ENCODE results near the gene CES4A.
A peak's percentile ranks its signal among the peaks of the same experiment; 100 is the strongest.

Gene CES4A

DNA sequence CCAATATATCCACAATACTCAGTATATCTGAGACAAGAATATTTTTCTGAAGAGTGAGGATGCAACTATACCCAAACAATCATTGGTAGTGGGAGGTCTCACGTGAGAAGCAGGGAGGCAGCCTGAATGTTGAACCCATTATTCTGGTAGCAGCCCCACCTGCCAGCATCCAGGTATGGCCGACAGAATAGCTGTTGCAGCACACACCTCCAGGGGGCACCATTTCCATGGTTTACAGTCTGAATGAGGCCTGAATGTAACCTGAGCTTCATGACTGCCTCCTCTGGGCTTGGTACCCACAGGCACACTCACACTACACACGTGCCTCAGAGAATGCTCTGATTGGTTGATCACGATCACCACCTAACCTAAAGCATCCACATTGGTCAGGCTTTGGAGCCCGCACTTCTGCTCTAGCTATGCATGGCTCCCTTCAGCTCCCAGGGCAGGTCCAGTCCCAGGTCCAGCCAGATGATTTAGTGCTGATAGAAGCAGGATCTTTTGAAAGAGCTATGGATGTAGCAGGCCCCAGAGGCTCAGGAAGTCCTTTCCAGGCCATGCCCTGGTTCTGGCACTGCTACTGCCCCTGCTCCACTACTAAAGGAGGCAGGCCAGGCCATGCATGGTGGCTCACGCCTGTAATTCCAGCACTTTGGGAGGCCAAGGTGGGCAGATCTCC is 29.6 kb downstream of the CES4A start:
- FAIRE-seq (peak; percentile 82), DNase-seq (ENCODE audit: low spot score) (peak; percentile 90)

DNA sequence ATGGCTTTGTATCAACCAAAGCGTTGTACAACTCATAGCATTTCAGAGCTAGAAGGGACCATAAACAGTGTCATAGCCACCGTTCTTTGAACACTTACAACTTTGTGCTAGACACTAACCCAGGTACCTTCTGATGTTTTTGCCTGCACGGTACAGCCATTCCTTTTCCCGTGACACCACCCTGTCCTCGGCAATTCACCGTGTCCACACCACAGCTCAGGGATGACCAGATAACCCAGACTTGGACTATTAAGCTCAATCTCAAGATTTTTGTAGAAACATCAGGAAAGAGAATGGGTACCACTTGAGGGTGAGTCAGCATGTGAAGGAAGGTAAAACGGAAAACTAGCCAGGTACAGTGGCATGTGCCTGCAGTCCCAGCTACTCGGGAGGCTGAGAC is 30.8 kb downstream of the CES4A start:
- DNase-seq (ENCODE audit: low spot score) (no peak), FAIRE-seq (no peak)

DNA sequence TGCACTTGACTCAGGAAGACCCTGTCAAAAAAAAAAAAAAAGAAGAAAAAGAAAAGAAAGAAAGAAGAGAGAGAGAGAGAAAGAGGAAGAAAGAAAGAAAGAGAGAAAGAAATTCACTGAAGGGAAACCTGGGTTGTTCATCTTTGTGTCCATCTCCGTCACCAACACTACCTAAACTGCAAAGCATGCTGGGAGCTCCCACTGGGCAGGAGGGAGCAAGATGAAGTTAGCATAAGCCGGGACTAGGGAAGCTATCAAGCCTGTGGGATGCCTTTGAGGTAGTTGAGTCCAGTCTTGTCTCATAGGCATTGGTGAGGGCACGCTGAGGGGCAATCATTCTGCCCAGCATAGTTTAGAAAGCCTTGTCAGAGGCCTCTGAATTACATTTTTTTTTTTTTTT is 32.9 kb downstream of the CES4A start:
- no peak for DNase-seq (ENCODE audit: low spot score)
- FAIRE-seq = no peak

DNA sequence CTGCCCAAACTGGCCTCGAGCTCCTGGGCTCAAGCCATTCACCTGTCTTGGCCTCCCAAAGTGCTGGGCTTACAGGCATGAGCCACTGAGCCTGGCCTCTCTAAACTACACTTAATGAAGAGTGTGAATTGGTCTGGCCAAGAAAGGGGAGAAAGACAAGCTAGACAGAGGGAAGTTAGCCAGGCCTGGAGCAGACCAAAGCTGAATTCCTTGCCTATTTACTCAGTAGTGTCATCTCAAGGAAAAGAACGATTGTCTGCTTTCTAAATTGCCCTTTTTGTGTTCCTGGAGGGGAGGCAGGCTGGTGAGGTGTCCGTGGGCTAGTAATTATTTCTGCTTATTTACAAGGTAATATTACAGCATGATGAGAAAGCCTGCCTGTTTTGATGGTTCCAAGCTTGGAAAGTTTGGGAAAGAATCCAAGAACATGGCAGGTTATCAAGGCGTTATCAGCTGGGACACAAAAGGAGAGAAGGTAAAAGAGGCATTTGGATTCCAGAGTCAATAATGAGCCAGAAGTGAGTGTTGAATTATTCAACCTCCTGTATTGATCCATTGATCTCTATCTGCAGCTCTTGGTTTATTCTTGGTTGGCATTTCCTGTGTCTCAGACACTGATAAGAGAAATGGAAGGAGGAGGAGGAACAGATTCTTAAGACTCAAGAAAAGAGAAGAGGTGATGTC is 34.3 kb downstream of the CES4A start:
- no peak for FAIRE-seq
- DNase-seq (ENCODE audit: low spot score) = no peak

DNA sequence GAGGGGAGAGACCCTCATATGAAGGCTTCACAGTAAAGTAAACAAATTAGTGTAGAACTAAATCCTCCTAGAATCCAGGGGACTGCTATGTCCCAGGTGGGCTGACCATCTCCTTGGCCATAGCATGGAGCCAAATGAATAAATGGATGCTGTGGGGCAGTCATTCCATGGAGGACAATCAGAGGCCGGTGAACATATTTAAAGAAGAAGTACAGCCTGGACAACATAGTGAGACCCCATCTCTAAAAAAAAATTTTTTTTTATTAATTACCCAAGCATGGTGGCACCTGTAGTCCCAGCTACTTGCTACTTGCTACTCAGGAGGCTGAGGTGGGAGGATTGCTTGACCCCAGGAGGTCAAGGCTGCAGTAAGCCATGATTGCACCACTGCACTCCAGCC is 35.3 kb downstream of the CES4A start:
- no peak for FAIRE-seq
- DNase-seq (ENCODE audit: low spot score) = no peak

DNA sequence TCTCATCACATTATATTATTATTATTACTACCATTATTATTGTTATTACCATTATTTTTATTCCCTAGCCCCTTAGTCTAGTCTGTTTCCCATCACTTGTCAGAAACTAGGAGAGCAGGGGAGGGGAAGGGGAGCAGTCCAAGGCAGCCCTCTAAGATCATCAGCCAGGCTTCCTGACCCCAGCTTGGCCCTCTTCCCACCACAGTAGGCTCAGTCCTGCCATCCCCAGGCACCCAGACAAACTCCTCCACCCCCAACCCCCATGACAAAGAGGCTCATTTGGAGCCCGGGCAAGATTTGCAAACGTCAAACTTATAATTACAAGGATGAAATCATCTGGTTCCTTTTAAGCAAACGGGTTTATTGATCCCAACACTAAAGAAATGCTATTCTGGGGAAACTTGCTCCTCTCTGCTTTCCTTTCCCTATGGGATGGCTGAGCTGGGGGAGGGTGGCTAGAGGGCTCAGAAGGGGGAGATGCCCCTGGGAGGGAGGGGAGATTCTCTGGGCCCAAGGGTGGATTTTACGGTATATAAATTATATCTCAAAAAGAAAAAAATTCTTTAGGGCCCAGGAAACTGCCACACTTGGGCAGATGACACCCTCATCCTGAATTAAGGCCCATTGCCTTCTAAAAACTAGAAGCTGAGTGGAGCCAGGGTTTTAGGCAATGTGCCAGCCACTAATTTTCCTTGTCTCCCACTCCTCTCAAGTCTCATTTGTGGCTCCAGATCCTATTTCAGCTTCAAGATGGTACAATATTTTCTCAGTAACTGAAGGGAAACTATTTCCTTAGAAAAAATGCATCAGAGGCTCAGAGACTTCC is 36.2 kb downstream of the CES4A start:
- FAIRE-seq (no peak), DNase-seq (ENCODE audit: low spot score) (no peak)

DNA sequence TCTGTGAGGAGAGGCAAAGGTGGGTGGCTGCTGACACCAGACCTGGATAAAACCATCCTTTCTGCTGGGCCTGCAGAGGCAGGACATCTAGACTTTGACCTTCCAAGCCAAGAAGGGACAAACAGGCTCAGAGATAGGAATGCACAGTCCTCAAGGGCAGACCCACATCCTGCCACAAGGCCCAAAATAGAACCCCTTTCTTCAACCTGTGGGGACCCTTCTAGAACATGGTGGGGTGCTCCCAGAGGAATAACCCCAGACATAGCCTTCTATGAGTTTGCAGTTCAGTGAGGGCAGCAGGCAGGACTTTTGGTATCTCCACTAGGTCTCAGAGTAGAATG is 36.8 kb downstream of the CES4A start:
- FAIRE-seq = no peak
- no peak for DNase-seq (ENCODE audit: low spot score)

DNA sequence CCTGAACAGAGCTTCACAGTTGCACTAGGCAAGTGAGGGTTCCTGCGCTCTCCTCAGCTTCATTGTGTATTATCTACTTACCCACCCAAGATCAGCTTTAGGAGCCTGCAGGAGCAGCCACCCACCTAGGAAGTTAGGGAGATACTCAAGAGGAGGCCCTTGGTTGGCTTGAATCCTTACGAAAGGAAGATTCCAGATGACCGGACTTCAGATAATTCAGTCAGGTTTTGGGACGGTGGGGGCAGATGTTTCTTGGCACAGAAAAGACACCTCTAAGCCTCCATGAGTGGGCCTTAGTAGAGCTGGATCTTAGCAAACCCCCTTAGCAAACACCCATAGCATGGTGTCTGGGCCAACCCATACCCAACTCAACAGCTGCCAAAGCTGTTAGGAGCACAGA is 38.2 kb downstream of the CES4A start:
- DNase-seq (ENCODE audit: low spot score) (no peak), FAIRE-seq (no peak)

DNA sequence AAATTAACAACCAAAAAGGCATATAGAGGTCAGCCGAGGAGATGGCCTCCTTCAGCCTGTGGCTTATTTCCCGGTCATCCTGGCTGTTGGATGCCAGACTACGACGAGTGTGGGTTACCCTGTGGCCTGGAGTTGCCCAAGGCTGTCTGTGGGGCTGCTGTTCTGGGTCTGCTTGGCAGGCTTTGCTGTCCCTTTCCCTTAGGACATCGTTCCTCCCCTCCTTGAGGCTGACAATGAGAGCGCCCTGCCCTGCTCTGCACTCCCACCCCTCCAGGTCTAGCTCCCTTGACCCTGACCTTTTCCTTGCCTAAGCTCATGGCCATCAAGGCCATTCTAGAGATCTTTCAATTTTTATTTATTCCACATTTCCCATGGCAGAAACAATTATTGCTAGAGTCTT is 38.7 kb downstream of the CES4A start:
- no peak for FAIRE-seq
- DNase-seq (ENCODE audit: low spot score) = no peak

DNA sequence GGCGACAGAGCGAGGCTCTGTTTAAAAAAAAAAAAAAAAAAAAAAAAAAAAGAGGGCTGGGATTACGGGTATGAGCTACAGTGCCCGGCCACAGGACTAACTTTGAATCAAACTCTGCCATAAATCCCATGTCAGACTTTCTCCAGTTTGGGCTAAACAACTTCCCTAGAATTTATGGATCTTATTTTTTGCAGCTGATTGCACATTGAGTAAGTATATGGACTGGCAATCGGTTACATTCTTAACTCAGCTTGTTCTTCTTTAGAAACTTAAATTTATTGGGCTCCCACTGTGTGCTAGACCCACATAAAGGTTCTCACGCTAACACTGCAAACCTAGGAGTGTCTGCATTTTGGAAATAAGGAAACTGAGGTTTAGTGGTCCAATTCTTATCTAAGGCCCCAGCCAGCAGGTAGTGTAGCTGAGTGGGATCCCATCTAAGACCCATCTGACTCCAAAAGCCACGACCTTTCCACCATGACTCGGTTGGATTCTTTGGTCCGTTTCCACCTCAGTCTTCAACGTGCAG is 39.8 kb downstream of the CES4A start:
- FAIRE-seq (no peak), DNase-seq (ENCODE audit: low spot score) (no peak)

DNA sequence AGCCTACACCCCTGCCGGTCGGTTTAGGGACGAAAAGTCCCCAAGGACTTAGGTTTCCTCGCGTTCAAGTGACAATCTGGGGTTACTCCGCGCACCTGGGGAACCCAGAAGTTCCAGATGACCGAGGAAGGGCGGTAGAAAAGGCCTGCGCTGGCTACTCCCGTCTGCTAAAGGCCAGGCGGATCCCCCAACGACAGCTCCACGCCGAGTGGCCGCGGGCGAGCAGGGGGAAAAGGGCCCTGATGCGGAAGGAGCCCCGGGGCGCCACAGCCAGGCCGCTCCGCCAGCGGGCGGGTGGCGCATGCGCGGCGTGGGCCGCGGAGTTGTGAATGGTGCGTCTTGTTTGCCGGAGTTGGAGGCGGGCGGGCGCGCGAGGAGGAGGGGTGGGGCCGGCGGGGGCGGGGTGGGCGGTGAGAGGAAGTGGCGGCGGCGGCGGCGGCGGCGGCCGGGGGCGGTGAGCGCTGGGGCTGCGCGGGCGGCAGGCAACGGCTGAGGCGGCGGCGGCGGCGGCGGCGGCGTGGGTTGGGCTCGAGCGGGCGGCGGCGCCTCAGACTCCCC is 40.4 kb downstream of the CES4A start, which contains the start of gene CBFB:
TSS of gene CBFB (plus strand) at position 454 of the 558 bp plus-strand sequence. CDS start 259 bp downstream, outside the sequence.
- no peak for FAIRE-seq

DNA sequence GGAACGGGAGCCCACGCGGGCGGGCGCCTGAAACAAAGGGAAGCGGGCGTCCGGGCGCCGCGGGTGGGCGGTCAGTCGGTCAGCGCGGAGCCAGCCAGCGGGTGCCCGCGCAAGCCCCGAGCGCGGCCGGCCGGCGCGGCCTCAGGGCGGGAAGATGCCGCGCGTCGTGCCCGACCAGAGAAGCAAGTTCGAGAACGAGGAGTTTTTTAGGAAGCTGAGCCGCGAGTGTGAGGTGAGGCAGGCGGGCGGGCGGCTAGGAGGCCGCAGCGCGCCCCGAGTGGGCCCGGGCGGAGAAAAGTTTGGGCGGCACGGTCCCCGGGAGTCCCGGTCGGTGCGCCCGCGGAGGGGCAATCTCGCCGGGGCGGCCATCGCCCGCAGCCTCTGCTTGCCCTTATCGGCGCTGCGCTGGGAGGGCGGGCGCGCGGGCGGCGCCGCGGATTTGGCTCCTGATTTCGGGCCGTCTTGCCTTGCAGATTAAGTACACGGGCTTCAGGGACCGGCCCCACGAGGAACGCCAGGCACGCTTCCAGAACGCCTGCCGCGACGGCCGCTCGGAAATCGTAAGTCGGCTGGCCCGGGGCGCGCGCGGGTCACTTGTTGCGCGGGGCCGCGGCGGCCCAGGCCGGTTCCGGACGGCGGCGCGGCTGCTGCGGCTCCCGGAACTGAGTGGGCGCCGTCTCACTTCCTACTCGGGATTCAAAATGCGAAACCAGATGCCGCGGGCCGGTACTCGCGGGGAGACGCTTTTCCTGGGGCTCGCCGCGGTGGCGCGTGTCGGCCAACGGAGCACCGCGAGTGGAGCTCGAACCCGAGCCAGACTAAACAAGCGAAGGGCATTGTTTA is 41.1 kb downstream of the CES4A start:
- FAIRE-seq (no peak), DNase-seq (ENCODE audit: low spot score) (no peak)

More for the DNA sequence above, 40.4 kb downstream of the CES4A start, which contains the start of gene CBFB:
- DNase-seq (ENCODE audit: low spot score) = peak; percentile 83

DNA sequence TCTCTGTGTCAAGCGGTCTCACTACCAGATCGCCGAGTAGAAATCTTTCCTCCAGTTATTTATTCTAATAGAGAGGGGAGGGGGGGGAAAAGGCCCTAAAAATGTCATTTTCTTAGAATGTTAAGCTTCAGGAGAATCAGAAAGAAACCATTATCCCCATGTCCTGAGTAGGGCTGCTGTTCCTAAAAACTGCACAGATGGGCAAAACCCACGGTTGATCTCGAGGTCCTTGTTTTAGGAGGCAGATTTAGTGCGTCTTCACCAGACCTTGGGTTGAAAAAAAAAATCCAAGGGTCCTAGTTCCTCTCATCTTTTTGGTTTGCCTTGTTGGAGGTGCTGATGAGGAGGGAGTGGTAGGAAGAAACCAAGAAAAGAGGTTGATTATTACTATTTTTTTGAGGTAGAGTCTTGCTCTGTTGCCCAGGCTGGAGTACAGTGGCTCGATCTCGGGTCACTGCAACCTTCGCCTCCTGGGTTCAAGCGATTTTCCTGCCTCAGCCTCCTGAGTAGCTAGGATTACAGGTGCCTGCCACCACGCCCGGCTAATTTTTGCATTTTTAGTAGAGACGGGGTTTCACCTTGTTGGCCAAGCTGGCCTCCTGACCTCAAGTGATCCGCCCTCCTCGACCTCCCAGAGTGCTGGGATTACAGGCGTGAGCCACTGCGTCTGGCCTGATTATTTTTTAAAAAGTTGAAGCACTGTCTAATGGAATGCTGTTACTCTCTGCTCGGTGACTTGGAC is 42.0 kb downstream of the CES4A start:
- DNase-seq (ENCODE audit: low spot score) (no peak), FAIRE-seq (no peak)

DNA sequence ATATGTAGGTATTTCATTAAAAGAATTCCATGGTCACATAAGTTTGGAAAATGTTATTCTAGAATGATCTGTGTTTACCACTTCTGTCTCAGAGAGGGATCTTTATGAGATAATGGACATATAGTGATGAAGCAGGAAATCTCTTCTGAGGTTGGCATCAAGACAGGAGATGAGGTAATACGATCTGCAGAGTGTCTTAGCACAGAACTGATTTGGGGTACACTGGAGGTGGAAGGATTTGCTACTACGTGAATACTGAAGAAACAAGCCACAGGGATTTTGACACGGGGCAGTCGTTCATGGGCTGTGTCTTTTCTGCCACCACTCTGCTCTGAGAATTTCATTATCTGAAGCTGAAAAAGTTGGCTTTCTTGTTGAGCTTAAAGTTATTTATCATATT is 46.1 kb downstream of the CES4A start:
- FAIRE-seq = no peak
- DNase-seq (ENCODE audit: low spot score) = no peak

DNA sequence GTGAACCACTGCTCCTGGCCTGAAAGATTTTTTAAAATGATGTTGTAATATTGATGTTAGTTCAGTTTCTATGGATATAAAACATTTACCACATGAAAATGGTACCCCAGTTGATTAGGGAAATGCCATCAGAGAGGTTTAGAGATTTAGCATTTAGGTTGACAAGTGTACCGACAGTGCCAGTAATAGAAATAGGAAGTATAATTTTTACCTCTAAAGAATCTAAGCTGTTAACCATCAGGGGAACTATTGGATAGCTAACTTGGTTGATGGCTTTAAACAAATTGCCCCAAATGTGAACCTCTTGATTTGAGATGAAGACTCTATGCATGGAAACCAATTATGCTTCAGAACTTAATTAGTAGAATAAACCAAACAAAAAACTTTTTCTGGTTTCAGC is 47.0 kb downstream of the CES4A start:
- DNase-seq (ENCODE audit: low spot score) = no peak
- no peak for FAIRE-seq

DNA sequence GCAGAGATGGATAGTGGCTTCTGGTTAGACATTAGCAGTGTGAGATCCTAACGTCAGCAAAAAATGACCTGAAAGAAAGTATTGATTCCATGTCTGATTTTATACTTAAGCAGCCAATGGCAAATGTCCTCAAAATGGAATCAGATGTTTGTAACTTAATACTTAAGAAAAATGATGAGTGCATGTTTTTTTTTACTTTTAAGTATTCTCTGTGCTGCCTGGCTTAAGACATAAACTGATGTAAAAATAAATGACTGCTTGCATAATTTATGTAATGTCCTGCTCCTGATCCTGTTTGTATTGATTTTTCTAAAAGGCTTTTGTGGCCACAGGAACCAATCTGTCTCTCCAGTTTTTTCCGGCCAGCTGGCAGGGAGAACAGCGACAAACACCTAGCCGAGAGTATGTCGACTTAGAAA is 47.9 kb downstream of the CES4A start:
- FAIRE-seq = no peak
- no peak for DNase-seq (ENCODE audit: low spot score)

DNA sequence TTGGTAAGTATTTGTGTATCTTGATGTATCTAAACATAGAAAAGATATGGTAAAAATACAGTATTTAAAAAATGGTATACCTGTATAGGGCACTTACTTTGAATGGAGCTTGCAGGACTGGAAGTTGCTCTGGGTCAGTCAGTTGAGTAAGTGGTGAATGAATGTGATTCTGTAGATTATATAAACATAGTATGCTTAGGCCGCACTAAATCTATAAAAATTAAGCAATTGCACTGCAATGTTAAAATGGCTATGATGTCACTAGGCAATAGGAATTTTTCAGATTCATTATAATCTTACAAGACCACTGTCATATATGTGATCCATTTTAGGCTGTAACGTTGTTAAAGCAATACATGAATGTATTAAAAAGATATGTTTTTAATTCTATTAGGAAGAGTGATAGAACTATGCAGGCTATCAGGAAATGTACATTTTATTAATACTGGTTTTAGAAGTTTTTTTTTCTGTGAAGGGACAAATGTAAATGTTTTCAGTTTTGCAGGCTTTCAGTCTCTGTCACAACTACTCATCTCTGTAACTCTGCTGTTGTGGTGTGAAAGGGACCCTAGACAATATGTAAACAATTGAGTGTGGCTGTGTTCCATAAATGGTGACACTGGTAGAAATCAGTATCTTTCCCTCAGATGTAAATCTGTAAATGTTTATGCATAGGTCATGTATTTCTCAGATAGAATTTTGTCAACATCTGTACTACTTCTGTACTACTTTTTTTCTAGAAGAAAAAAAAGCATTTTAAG is 51.1 kb downstream of the CES4A start:
- no peak for FAIRE-seq

DNA sequence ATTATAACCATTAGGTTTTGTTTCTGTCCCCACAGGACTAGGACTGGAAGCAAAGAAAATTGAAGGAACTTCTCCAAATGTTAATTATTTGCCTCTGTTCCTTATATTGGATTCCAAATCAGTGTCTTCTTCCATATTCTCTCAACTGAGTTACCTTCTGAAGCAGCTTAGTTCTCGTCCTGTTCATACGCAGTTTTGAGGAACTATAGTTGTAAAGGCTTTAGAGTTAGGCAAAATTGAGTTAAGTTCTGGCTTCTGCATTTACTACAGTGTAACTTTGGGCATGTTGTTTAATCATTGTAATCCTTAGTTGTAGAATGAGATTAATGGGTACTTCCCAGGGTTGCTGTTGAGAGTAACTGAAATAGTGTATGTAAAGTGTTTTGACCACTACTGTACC is 51.8 kb downstream of the CES4A start:
- DNase-seq (ENCODE audit: low spot score) (no peak), FAIRE-seq (no peak)

More for the DNA sequence above, 51.1 kb downstream of the CES4A start:
- DNase-seq (ENCODE audit: low spot score) = no peak

DNA sequence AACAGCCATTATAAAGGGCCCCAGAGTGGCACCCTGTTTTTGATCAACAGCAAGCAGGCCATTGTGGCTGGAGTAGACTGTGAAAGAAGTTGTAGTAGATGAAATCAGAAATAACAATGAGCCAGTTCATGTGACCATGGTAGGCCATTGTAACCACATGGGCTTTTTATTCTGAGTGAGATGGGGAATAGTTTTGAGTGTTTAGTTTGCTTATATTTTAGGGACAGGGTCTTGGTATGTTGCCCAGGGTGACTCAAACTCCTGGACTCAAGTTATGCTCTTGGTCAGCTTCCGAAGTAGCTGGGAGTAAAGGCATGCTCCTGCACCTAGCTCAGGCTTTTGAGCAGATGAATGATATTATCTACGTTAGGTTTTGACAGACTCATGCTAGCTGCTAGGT is 52.5 kb downstream of the CES4A start:
- no peak for FAIRE-seq
- DNase-seq (ENCODE audit: low spot score) = no peak
